NOMO-1 treated with DMSO at 0.1 percent for 48 hours (cell line): ENCODE results near the gene BPIFB2.
"Not testable (repeated sequence)": the region's sequence is repeated elsewhere in the genome, so short reads cannot be mapped to it uniquely, and the experiment has no call there.

ENCODE experiments used
- DNase-seq: peaks from one replicate; lab custom pipeline; 2025; ENCODE audit not compliant: unreplicated experiment; lab: John Stamatoyannopoulos, UW

The BPIFB2 gene

GRCh38 chr20:33007376-33008335 lies at the start of gene BPIFB2:
BPIFB2 (plus strand) TSS chr20:33007704; CDS start chr20:33008575, 871 bp downstream.
- DNase-seq, result no peak

GRCh38 chr20:32958574-32958973 lies 48.9 kb upstream of the BPIFB2 start:
- DNase-seq, result no peak

GRCh38 chr20:32959351-32960221 lies 47.9 kb upstream of the BPIFB2 start:
- no peak for DNase-seq

- DNase-seq, result no peak
These were observed 47.3 kb upstream of the BPIFB2 start for GRCh38 chr20:32960222-32960518.

- no peak for DNase-seq
These were observed 46.4 kb upstream of the BPIFB2 start for GRCh38 chr20:32960849-32961731.

- no peak for DNase-seq
These were observed 45.5 kb upstream of the BPIFB2 start for GRCh38 chr20:32962053-32962452.

- DNase-seq, result not testable (repeated sequence)
These were observed 44.9 kb upstream of the BPIFB2 start for GRCh38 chr20:32962646-32963045.

GRCh38 chr20:32963176-32963575 lies 44.3 kb upstream of the BPIFB2 start:
- DNase-seq, result no peak

GRCh38 chr20:32964575-32964974 lies 42.9 kb upstream of the BPIFB2 start:
- no peak for DNase-seq

- DNase-seq, result no peak
These were observed 42.4 kb upstream of the BPIFB2 start for GRCh38 chr20:32965115-32965514.

GRCh38 chr20:32965581-32966373 lies 41.7 kb upstream of the BPIFB2 start:
- DNase-seq, result no peak

GRCh38 chr20:32966382-32966781 lies 41.1 kb upstream of the BPIFB2 start:
- no peak for DNase-seq

- no peak for DNase-seq
These were observed 40.4 kb upstream of the BPIFB2 start for GRCh38 chr20:32966881-32967781.

- no peak for DNase-seq
These were observed 39.5 kb upstream of the BPIFB2 start for GRCh38 chr20:32967961-32968457.

- DNase-seq, result no peak
These were observed 38.8 kb upstream of the BPIFB2 start for GRCh38 chr20:32968478-32969241.

- no peak for DNase-seq
These were observed 38.0 kb upstream of the BPIFB2 start for GRCh38 chr20:32969356-32970114.
